Neural crest cell (in vitro differentiated cells): ENCODE data around the gene CDH3. TPM values are rescaled to one million over a fixed set of nuclear protein-coding genes. Genes with fewer than 3 reads are reported as not detected.

Experiments used
- DNase-seq: peaks from one replicate; pipeline ENCODE4 v3.0.0; 2021; ENCODE audit warnings: low read depth, mixed read lengths, low spot score
- H3K27ac Mint-ChIP-seq: one replicate; pipeline ENCODE4 v1.8.0; 2021; ENCODE audit warnings: mild to moderate bottlenecking, mixed read lengths; ENCODE audit not compliant: unreplicated experiment
- H3K27me3 Mint-ChIP-seq: 2 replicates; pipeline ENCODE4 v1.8.0; 2021; ENCODE audit warnings: low read depth, mild to moderate bottlenecking, mixed read lengths
- H3K36me3 Mint-ChIP-seq: 2 replicates; pipeline ENCODE4 v1.8.0; 2021; ENCODE audit warnings: low read depth, mild to moderate bottlenecking, mixed read lengths
- H3K4me1 Mint-ChIP-seq: 2 replicates; pipeline ENCODE4 v1.8.0; 2021; ENCODE audit warnings: mixed read lengths
- H3K4me3 Mint-ChIP-seq: one replicate; pipeline ENCODE4 v1.8.0; 2021; ENCODE audit warnings: mild to moderate bottlenecking, mixed read lengths
- H3K9me3 Mint-ChIP-seq: 2 replicates; pipeline ENCODE4 v1.8.0; 2021; ENCODE audit warnings: mixed read lengths
- CTCF ChIP-seq: fragments of 200-600 bp; sonication (generic); conservative IDR thresholded peaks from 2 replicates; pipeline ENCODE4 v1.5.0; 2021; ENCODE audit warnings: antibody characterized with exemption, mild to moderate bottlenecking
- total RNA-seq: library from RNA; stranded (reverse); gene quantifications from 2 replicates; pipeline ENCODE4 v1.2.1, GENCODE V29; 2021

Gene CDH3
- total RNA-seq, 1 donor from 2014 or later: 4.3 TPM

GRCh38 chr16:68704232-68704867 lies 59.2 kb downstream of the CDH3 start:
- Mint-ChIP-seq H3K9me3 (no peaks in the 10 kb centered on the region), H3K27ac (no peak overlapping the region), H3K4me1 (peaks cover 16% of the 10 kb centered on the region), H3K36me3 (no peaks in the 10 kb centered on the region), H3K4me3 (no peak overlapping the region), H3K27me3 (peaks cover 2% of the 10 kb centered on the region)
- peak; percentile 67 for DNase-seq
- TF ChIP-seq CTCF: peak; percentile 80

GRCh38 chr16:68707340-68708152 lies 62.4 kb downstream of the CDH3 start:
- Mint-ChIP-seq H3K4me3 (no peak overlapping the region), H3K4me1 (peaks cover 9% of the 10 kb centered on the region), H3K27ac (no peak overlapping the region), H3K27me3 (peaks cover 2% of the 10 kb centered on the region), H3K9me3 (no peaks in the 10 kb centered on the region), H3K36me3 (no peaks in the 10 kb centered on the region)
- DNase-seq: peak; percentile 18
- TF ChIP-seq CTCF: peak; percentile 34

GRCh38 chr16:68710211-68710610 lies 65.1 kb downstream of the CDH3 start:
- H3K27ac Mint-ChIP-seq: no peak overlapping the region
- DNase-seq: no peak
- H3K36me3 Mint-ChIP-seq: no peaks in the 10 kb centered on the region
- no peaks in the 10 kb centered on the region for H3K9me3 Mint-ChIP-seq
- peaks cover 20% of the 10 kb centered on the region for H3K4me1 Mint-ChIP-seq
- no peaks in the 10 kb centered on the region for H3K27me3 Mint-ChIP-seq
- no peak for TF ChIP-seq CTCF
- no peak overlapping the region for H3K4me3 Mint-ChIP-seq

GRCh38 chr16:68711421-68712139 lies 66.5 kb downstream of the CDH3 start:
- H3K9me3 Mint-ChIP-seq: no peaks in the 10 kb centered on the region
- DNase-seq: no peak
- H3K4me1 Mint-ChIP-seq: peaks cover 27% of the 10 kb centered on the region
- no peak overlapping the region for H3K4me3 Mint-ChIP-seq
- H3K36me3 Mint-ChIP-seq: no peaks in the 10 kb centered on the region
- H3K27ac Mint-ChIP-seq: peak overlapping the region; percentile 94
- H3K27me3 Mint-ChIP-seq: no peaks in the 10 kb centered on the region
- TF ChIP-seq CTCF: no peak

GRCh38 chr16:68713361-68713760 lies 68.3 kb downstream of the CDH3 start:
- H3K36me3 Mint-ChIP-seq: no peaks in the 10 kb centered on the region
- no peak for TF ChIP-seq CTCF
- no peak for DNase-seq
- no peak overlapping the region for H3K4me3 Mint-ChIP-seq
- H3K9me3 Mint-ChIP-seq: no peaks in the 10 kb centered on the region
- H3K27me3 Mint-ChIP-seq: no peaks in the 10 kb centered on the region
- no peak overlapping the region for H3K27ac Mint-ChIP-seq
- H3K4me1 Mint-ChIP-seq: peaks cover 22% of the 10 kb centered on the region
